Measurements from ENCODE around the gene SLC6A3.

The SLC6A3 gene

DNA sequence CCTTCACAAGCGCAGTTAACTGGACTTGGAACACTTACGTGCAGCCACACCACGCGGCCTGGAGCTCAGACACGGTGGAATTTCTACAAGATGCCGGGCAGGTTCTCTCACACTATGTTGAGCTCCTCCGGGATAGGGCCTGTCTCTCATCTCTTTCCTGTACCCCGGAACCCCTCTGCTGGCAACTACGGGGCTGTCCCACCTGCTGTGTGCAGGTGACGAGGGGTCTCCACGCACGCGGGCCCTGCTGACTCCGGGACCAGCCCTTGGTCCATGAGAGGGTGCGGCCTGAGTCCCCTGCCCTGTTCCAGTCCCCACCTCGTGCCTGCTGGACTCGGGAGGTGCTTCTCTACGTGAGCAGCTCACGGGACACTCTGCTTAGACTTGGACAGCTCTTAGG is 40.1 kb downstream of the SLC6A3 start:
- DNase-seq (ENCODE audit: low read depth): no peak

DNA sequence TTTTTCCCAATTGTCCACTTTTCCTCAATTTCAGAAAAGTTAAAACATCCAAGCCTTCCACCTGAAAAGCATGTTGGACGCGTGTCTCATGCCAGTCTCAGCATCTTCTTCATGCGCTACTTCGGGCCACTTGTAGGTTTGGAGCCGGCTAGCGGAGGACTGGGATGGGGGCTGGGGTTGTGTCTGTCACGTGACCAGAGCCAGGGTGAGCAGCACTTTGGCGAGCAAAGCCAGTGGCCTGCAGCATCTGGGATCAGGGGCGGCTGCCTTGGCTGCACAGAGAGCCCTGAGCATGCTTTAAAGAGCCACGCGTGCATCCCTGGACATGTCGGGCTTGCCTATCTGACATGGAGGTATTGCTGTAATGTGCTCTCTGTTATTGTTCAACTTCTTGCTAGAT is 41.2 kb downstream of the SLC6A3 start:
- DNase-seq (ENCODE audit: low read depth): no peak

DNA sequence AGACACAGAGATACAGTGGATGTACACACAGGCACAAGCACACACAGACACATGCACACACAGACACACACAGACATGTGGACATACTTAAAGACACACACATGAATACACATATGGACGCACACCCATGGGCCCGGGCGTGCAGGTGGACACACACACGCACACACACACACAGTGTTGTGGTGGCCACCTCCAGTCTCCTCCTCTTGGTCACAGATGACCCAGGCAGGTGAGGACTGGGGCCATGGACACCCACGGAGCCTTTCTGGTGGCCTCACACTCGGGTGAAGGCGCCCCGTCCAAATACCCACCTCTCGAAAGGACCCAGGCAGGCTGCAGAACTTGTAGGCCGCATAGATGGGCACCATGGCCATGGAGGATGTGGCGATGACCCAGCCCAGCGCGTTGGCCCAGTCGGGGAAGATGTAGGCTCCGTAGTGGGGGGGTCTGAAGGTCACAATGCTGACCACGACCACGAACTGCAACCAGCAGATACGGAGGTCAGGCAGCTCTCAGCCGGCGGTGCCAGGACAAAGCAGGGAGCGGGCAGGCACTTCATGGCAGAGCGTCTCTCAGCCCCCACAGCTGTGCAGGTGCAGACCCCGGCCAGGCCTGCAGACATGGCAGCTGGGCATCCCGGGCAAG is 42.5 kb downstream of the SLC6A3 start:
- DNase-seq (ENCODE audit: low read depth): no peak

GRCh38 chr5:1401536-1402138 is 43.6 kb downstream of the SLC6A3 start:
- DNase-seq (ENCODE audit: low read depth): no peak

DNA sequence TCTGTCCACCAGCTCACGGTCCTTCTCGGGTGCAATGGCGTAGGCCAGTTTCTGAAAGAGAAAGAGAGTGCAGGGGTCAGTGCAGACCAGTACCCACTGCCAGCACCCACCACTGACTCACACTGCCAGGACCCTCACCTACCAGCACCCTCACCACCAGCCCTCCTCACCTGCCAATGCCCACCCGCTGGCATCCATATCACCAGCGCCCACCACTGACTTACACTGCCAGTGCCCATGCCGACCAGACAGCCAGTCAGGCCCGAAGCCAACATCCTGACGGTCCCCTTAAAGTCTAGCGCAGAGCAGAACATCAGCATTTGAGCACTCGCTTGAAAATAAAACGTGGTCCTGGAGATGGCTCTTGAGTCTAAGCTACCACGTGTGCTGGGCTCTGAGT is 44.3 kb downstream of the SLC6A3 start:
- DNase-seq (ENCODE audit: low read depth): no peak

- DNase-seq (ENCODE audit: low read depth): no peak
Measured at GRCh38 chr5:1400211-1400855, 44.9 kb downstream of the SLC6A3 start.

GRCh38 chr5:1399737-1400136 is 45.5 kb downstream of the SLC6A3 start:
- DNase-seq (ENCODE audit: low read depth): no peak

GRCh38 chr5:1396293-1396816 is 48.9 kb downstream of the SLC6A3 start:
- DNase-seq (ENCODE audit: low read depth): no peak

DNA sequence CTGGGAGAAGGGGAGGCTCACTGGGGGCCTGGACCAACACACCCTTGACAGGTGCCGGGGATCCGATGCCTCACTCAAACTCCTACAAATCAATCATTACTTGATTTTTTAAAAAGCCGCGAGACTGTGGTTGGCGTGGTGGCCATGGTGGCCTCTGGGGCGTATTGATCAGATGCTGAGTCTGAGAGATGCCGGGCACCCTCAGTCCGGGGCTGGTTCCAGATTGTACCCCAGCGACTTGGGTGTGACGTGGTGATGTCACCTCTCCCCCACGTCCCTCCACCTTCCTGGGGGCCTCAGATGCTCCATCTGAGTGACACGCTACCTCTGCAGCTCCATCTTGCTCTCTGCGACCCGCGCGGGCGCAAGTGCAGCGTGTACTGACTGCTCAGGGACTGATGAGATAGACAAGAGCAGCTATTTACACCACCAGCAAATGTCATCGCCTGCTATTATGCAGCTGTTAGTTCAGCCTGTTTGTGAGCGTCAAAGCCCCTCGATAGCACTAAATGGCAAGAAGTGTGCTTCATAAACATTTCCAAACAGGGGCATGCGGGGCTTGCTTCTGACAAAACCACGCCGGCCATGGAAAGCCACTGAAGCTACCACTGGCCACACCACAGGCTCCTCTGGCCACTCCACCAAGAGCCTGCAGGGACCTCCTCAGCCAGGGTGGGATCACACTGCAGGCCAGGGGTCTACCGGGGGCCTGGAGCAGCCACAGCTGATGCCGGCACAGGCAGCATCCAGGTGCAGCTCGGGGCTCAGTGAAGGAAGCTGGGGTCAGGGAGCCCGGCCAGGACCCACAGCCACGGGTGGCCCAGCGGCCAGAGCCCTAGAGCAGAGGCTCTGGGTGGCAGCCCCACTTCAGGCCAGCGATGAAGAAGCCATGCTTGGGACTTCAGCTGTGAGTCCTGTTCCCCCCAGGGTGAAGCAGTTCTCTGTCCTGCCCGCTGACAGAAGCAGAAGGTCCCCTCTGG is 50.1 kb downstream of the SLC6A3 start:
- DNase-seq (ENCODE audit: low read depth): no peak

- no peak for DNase-seq (ENCODE audit: low read depth)
Measured at GRCh38 chr5:1393571-1394501, 51.4 kb downstream of the SLC6A3 start.

DNA sequence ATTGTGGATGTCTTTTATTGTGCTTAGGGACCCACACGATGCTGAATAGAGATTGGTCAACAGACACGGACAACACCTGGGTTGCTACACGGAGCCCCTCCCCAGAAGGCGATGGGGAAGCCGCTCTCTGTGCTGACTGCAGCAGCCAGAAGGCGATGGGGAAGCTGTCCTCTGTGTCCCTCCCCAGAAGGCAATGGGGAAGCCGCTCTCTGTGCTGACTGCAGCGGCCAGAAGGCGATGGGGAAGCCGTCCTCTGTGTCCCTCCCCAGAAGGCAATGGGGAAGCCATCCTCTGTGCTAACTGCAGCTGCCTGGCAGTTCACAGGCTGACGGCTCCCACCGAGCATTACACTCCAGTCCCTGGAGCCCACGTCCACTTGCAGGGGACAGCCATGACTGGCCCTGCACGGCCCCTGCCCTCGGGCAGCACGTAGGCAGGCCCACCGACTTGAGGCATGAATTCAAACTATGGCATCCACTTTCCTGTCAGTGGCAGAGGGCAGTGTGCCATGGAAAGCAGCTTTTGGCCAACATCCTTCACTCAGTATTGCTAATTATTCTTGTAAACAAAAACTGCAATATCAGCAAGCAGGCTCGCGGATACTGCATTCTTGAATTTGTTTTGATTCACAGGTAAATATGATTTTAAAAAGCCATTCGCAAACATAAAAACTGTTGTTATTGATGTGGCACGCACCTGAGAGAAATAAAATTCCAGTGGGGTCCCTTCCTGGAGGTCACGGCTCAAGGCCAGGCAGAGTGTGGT is 52.3 kb downstream of the SLC6A3 start:
- no peak for DNase-seq (ENCODE audit: low read depth)

DNA sequence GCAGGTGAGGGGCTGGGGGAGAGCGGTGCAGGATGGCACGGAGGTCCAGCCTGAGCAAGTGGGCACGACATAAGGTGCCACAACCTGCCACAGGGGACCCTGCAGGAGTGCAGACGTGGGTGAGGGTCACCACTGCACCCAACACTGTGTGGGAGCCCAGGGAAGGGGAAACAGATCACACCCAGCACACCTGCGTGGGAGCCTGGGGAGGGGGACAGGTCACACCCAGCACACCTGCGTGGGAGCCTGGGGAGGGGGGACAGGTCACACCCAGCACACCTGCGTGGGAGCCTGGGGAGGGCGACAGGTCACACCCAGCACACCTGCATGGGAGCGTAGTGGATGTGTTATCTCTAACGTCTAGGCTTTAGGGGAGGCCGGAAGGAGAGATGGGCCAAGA is 53.0 kb downstream of the SLC6A3 start:
- no peak for DNase-seq (ENCODE audit: low read depth)

DNA sequence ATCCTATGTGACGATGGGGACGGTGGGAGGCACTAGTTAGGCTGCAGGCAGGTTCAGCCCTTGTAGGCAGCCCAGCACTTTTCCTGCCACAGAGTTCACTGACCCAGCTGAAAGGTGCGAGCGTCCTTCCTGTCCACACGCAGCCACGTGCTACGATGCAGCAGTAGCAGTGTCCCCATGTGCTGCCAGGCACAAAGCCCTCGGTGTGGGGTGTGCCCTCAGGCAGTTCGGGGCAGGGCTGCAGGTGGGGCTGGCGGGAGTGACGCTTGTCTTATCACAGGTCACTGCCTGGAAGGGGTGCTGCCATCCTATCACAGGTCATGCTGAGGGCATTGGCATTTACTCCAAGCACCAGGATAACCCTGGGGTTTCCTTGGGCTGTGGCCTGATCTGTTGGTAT is 53.5 kb downstream of the SLC6A3 start:
- no peak for DNase-seq (ENCODE audit: low read depth)

- no peak for DNase-seq (ENCODE audit: low read depth)
Measured at GRCh38 chr5:1390861-1391600, 54.2 kb downstream of the SLC6A3 start.

GRCh38 chr5:1390333-1390732 is 54.9 kb downstream of the SLC6A3 start:
- no peak for DNase-seq (ENCODE audit: low read depth)

- no peak for DNase-seq (ENCODE audit: low read depth)
Measured at GRCh38 chr5:1388383-1388967, 56.8 kb downstream of the SLC6A3 start.

DNA sequence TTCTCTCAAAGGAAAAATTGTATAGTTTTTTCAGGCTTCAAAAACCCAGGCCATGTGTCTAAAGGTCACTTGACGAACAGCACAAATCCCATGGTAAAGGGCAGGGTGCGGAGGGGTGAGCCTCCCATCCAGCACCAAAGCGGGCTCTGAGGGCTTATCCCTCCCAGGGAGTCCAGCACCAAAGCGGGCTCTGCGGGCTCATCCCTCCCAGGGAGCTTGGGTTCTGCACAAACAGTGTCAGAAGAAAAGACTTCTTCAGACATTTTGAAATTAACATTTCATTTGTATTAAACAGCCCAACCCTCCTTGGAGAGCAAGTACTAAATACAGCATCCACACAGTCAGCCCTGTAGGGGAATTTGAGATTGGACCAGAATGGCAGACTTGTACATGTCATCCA is 57.4 kb downstream of the SLC6A3 start:
- DNase-seq (ENCODE audit: low read depth): no peak

- no peak for DNase-seq (ENCODE audit: low read depth)
Measured at GRCh38 chr5:1387059-1387755, 58.0 kb downstream of the SLC6A3 start.

DNA sequence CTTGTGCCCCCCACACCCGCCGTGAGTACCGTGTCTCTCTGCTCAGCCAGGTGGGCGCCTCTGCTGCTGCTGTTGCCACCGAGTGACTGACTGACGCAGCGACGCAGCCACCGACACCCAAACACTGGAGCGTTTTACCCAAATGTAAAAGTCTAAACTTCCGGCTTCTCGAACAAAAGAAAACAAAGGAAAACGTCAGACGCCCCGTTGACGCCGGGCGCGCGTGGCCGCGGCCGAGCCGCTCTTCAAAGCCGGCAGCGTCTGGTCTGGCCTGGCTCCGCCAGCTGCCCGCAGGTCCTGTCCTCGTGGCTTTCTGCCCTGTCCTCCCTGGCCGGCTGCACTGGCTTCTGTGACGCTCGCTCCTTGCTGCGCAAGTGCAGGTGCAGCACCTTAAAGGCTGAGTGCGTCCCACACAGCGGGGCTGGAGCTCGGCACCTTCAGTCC is 58.9 kb downstream of the SLC6A3 start:
- peak; percentile 64 for DNase-seq (ENCODE audit: low read depth)

Measured in activated T-cell treated with anti-CD3 and anti-CD28 coated beads for 1 hour (primary cell).